NOMO-1 treated with dmso at 0.1 percent for 144 hours (cell line): Measurements from ENCODE around the gene LRTM2.
A peak's percentile ranks its signal among the peaks of the same experiment; 100 is the strongest.

Experiments used
- DNase-seq: peaks from one replicate; lab custom pipeline; 2025; ENCODE audit not compliant: unreplicated experiment; lab: John Stamatoyannopoulos, UW

LRTM2 gene

DNA sequence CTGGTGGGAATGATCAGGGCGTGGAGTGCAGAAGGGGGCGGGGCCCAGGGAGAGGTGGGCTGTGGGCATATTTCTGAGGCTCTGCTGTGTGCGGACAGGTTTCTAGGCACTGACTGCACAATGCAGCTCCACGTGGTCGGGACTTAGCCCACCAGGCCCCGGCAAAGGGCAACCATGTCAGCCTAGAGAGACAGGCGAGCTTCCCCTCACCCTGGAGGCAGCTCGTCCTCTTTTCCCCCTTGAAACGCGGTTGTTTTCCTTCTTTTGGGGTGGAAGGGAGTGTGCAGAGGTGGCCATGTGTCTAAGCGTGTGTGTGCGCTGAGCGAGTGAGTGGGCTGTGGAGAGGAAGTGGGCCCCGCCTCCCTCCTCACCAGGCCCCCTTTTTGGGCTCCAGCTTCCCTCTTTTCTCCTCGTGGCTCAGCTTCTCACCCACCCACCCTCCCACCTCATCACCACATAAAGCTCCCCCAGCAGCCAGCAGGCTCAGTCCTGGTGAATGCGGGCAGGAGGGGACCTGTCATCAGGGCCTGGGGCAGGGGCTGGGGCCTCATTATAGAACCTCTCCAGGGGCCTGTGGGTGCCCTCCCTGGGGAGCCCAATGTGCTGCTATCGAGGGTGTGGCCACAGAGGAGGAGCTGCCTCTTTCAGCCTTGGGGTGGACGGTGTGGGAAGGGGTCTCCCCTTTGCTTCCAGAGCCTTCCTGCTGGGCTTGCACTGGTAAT, 22.0 kb downstream of the LRTM2 start:
- DNase-seq, result peak; percentile 80

DNA sequence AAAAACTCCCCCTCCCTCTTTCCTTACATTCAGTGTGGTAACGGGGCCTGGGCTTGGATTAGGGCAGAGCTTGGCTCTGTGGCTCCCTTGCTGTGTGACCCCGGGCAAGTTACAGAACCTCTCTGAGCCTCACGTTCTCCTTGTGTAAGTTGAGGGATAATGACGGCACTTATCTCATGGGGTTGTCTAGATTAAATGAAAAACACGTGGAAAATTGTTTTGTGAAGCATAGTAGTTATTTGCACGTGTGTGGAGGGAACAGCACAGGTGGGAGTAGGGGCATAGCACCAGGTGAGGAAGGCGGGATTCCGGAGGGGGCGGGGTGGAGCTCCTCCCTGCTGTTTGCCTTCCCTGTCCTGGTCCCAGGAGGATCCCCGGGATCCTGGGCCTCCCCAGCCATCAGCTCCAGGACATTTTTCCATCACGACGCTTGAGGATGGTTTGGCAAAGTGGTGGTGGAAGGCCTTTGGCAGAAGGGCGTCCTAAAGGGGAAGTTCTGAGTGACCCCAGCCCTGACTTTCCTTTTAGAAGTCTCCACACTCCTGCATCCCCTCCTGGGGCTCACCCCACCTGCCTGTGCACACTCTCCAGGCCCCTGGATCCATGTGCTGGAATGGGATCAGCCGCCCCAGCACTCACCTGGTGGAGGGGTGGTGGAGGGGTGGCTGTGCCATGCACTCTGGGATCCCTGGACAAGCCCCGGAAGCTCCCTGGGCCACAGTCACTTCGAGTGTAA, 22.7 kb downstream of the LRTM2 start:
- no peak for DNase-seq

DNA sequence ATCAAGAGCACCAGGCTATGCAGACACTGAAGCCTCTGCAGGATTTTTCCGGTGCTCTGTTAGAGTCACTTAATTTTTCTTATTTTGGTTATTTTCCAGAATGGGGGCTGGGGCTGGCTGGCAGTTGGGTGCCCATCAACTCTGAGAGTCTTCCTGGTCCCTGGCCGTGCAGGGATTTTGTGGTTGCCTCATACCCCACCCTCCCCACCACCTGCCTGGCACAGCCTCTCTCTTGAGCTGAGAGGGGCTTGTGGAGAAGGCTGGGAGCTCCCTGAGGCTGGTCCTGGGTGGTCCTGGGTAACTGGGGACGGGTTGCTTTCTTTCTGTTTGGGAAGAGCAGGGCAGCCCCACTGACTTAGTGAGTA, 23.3 kb downstream of the LRTM2 start:
- DNase-seq, result no peak

DNA sequence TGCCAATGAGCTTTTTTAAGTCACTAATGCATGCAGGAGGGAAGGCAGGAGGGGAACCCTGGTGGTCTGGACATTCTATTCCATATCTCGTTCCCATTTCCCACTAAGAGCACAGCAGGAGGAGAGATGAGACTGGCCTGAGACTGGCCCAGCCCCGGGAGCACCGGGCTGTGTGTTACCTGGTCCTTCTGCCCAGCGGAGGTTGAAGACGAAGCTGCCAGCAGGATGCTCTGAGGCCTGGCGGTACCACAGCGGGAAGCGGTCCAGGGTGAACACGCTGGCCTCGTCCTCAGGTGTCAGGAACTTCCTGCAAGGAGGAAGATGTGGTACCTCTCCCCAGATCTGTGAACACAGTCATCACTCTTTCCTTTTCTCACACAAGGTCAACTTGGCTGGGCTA, 23.9 kb downstream of the LRTM2 start:
- DNase-seq, result no peak

DNA sequence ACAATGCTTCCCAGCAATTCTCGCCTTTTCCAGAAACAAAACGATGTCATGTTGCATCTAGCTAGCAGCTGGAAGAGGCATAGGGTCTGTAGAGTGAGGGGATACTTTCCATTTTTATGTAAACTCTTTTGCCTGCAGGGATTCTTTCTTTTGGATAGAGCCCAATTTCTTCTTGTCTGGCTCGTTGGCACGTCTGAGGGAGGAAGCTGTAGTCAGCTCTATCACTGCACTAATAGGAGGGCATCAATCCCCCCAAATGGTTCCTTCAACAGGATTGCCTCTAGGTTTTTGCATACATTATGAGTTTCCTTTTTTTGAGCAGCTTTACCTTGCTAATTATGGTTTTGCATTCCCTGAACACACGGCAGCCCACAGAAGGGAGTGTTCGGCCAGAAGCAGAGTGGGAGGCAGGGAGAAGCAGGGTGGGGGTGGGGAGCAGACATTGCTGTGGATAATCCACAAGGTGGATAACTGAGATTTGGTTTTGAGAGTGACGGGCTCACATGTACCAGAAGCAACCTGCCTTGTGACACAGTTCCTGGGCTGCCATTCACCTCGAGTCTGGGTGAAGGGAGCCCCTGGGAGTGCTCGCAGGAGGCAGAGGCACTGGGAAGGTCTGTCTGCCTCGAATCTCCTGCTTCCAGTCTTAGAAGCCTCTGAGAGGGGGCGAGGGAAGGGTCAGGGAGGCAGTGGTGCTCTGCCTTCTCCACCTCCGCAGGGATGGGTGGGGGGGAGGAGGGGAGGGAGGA, 24.5 kb downstream of the LRTM2 start:
- DNase-seq, result no peak

DNA sequence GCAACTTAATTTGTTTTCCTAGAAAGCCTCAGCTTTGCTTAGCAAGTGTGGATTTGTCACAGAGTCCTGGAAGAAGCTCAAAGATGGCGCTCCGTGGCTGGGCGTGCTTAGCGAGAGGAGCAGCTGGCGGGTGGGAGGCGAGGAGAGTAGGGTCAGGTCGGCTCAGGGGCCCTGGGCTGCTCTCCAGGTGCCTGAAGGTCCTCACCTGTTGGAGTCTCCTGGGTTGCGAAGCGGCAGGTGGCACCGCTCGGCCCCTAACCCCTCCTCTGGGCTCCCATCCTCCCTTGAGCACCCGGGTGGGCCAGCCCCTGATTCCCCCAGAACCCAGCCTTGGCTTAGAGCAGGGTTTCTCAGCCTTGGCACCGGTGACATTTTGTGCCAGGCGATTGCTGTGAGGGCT, 25.1 kb downstream of the LRTM2 start:
- no peak for DNase-seq

DNA sequence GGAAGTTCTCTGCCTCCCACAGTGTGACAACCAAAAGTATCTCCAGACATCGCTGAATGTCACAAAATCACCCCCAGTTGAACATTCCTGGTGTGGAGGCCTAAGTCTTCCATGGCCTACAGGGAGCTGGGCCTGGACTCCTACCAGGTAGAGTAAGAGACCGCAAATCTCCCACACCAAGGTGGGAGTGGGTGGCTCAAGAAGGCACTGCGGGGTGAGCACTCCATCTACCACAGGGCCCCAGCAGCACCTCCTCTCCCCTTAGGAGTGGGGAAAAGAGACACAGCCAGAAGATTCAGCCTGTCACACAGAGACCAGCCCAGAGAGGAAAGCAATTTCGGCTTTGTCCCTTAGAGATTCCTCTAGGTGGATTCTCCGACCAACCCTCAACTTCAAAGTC, 25.5 kb downstream of the LRTM2 start:
- DNase-seq, result no peak

DNA sequence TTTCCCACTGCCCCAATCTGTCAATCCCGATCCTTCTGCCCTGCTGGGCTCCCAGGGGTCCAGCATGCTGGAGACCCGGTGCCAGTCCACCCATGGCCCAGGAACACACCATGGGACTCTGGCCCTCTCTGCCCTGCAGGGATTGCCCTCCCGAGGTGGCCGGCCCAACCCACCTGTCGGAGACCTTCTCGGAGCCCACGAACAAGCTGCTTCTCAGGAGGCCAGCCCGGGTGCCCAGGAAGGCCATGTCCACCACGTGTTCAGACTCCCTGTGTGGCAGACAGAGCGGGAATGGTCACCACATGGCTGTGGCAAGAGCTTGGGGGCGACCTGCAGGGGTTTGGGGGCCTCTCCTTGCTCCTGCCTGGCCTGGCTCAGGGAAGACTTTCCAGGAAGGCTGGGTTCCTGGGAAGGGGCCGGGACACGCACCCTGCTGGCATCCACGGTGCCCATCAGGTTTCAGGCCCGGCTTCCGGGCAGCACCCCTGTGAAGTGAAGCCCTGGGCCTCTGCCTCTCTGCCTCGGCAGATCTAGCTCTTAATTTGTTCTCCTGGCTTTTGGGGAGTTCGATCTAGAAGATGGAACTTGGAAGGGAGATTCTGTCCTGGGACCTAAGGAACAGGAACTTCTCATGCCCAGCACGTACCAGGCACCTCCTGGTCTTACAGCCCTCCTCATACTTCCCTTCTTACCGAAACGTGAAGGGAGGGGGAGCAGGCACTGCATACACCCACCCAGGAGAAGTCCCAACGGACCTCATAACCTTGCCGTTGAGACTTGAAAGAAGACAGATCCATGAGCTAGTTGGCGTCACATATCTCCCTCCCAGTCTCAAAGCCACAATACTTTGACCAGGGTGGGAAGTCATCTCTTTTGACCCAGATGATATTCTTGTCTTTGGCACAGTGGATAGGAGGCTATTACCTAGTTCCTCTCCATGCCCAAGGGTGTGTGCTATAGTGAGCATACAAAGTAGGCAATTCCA, 26.3 kb downstream of the LRTM2 start:
- DNase-seq, result no peak

- no peak for DNase-seq
Measured at GRCh38 chr12:1847411-1847810, 27.0 kb downstream of the LRTM2 start.

GRCh38 chr12:1848146-1848545, 27.8 kb downstream of the LRTM2 start:
- DNase-seq, result no peak

DNA sequence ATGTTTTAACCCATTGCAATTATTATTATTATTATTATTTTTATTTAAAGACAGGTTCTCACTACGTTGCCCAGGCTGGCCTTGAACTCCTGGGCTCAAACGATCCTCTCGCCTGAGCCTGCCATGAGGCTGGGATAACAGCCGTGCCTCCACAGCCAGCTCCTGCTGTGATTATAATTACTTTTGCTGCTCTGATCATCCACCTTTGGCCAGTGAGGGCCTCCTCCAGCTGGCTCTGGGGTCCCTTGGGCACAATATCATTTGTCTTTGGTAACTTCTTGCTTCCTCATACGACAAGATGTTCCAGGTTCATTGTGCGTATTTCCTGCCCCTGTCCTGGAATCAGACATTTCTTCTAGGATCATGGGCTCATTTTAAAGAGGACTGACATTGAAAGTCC, 28.4 kb downstream of the LRTM2 start:
- DNase-seq, result no peak

DNA sequence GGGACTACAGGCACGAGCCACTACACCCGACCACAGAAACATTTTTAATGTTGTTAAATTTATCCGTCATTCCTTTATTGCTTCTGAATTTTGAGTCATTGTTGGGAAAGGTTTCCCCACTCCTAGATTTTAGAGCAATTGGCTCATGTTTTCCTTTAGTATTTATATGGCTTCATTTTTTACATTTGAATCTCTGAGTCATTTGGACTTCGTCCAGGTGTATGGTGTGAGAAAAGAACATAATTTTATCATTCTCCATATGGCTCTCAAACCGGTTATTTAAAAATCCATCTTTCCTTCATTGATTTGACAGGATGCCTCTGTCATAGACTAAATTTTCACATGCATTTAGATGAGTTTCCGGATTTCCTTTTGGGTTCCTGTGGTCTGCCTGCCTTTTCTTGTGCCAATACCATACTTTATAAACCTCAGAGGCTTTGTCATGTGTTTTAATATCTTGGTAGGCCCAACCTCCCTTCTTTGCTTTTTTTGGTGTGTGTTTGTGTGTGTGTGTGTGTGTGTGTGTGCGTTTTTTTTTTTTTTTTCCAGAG, 30.9 kb downstream of the LRTM2 start:
- no peak for DNase-seq

DNA sequence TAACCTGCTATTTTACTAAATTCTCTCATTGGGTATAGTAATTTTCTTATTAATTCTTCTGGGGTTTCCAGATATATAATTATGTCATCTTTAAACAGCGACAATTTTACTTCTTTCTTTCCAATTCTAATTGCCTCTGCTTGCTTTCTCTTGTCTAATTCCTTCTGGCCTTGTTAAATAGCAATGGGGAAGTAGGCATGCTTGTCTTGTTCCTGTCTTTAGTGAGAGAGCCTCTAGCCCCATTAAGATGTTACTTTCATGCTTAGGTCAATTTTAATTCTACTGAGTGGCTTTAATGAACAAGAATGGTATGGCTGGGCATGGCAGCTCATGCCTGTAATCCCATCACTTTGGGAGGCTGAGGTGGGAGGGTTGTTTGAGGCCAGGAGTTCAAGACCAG, 31.7 kb downstream of the LRTM2 start:
- peak; percentile 8 for DNase-seq

DNA sequence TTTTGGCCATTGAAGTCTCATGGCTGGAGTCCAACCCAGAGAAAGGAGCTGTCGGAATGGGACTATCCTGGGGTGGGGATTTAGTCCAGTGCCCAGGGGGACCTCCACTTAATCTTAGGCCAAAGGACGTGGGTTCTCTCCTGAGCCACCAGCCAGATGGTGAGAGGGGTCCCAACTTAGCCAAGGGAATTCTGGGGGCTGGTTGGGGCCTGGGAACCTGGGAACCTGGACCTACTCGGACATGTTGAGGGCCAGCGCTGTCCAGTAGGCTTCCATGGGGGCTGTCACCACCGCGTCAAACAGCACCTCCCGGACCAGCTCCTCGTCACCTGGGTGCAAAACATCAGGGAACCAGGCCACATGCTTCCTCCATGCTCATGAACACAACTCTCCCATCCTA, 33.4 kb downstream of the LRTM2 start:
- DNase-seq, result no peak

- no peak for DNase-seq
Measured at GRCh38 chr12:1855241-1855640, 34.9 kb downstream of the LRTM2 start.

DNA sequence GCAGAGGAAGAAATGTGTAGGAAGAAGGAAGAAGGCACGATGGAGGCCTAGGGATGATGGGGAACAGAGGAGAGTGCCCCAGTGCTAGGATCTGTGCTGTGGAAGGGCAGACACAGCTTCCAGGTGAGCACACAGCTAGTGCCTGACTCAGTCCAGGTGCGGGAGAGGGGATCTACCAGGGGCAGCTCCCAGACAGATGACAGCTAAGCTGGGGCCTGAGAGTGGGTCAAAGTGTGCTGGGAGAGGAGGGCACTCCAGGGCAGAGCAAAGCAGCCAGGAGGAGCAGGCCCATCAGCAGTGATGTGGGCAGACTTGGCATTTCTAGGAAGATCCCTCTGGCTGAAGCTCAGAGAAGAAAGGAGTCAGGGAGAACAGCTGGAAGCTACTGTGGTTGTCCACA, 36.7 kb downstream of the LRTM2 start:
- DNase-seq, result no peak

GRCh38 chr12:1857821-1858220, 37.5 kb downstream of the LRTM2 start:
- no peak for DNase-seq

GRCh38 chr12:1858456-1858855, 38.1 kb downstream of the LRTM2 start:
- DNase-seq, result no peak

DNA sequence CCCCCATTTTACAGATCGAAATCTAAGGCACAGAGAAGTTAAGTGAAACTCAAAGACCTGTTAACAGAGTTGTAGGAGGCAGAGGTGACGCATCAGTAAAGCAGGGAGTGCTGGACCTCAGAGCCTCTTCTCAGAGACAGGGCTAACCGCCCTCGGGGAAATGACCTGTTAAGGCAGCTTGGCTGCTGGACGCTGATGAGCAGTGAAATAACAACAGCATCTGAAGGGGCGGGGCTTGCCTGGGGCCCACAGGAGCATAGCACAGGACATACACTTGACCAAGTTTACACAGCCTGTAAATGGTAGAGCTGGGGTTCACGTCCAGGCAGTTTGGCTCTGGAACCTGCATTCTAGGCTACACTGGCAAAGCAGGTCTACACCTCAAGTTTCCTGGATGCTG, 39.3 kb downstream of the LRTM2 start:
- DNase-seq, result no peak

DNA sequence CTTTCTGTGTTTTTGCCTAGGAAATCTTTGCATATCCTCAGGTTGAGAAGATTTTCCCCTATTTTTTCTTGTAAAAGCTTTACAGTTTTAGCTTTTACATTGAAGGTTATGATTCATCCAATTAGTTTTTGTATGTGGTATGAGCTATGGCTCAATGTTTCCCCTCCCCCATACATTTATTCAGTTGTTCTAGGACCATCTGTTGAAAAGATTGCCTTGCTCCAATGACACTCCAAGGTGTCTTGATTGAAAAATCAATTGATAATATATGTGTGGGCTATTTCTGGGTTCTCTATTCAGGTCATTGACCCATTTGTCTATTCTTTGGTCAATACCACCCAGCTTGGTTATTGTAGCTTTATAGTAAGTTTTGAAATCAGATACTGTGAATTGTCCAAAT, 42.6 kb downstream of the LRTM2 start:
- no peak for DNase-seq

DNA sequence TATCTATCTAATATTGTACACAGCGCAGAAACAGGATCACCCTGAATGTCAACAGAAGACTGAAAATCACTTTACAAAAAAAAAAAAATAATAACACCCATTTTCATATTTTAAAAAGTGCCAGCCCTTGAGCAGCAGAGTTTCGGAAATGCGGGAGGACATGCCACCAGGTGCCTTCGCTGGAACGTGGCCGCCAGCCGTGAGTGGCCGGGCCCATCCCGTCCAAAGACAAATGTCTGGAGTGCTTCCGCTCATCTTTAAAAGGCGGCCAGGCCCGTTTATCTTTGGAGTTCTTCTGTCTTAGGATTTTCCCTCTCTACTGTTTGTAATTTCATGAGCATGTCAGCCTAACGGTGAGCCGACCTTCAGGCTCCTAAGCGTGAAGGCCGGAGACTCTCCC, 43.5 kb downstream of the LRTM2 start:
- no peak for DNase-seq
